HG02840 (cell line): ENCODE measurements around the gene CD7.

Experiments used
- ATAC-seq: cut with Tn5 transposase; IDR thresholded peaks from one replicate; pipeline ENCODE4 v1.9.1; 2021; ENCODE audit warnings: mild to moderate bottlenecking, moderate library complexity, moderate number of reproducible peaks; ENCODE audit not compliant: unreplicated experiment, low FRiP score

Gene CD7

GRCh38 chr17:82282239-82283207 is 34.9 kb downstream of the CD7 start:
- ATAC-seq: no peak

GRCh38 chr17:82281502-82282238 is 35.7 kb downstream of the CD7 start:
- no peak for ATAC-seq

DNA sequence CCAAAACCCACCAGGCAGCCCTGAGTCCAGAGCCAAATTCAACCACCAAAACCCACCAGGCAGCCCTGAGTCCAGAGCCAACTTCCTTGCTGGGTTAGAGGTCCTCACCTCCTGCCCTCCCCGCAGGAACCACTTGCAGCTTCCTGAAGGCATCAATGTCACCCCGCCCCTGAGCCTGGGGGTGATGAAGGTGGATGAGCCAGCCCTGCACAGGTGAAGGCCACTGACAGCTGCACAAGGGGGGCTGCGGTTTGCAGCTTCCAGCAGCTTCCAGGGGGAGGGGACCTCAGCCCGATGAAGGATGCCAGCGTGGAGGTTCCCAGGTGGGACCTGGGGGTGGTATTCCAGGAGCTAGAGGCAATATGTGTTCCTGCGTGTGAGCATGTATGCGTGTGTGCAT is 36.3 kb downstream of the CD7 start:
- no peak for ATAC-seq

DNA sequence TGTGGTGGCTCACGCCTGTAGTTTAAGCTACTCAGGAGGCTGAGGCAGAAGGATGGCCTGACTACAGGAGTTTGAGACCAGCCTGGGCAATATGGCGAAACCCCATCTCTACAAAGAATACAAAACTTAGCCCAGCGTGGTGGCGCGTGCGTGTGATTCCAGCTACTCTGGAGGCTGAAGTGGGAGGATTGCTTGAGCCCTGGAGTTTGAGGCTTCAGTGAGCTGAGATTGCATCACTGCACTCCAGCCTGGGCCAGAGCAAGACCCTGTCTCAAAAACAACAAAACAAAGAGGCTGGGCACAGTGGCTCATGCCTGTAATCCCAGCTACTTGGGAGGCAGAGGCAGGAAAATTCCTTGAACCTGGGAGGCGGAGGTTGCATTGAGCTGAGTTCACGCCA is 36.9 kb downstream of the CD7 start:
- ATAC-seq: no peak

DNA sequence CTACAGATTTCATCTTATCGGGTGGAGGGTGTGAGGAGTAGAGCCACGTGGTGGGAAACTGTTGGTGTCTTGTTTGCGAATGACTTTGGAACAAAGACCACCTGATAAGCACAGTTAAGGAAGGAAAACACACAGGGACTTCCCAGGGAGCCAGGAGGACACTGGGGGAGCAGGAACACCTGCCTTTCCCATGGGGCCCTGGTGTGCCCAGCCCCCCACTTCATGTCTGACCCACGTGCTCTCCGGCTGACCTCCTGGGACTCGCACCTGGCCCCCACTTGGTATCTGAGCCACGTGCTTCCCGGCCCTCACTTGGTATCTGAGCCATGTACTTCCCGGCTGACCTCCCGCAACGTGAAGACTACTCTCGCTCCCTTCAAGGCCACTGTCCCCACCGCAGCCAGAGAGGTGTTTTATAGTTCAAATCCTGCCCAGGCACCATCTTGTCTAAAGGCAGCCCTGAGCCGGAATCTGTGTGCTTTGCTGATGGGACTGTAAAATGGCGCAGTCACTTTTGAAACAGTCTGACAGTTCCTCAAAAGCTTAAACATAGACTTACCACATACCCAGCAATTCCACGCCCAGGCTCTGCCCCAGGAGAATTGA is 38.5 kb downstream of the CD7 start:
- ATAC-seq: no peak

DNA sequence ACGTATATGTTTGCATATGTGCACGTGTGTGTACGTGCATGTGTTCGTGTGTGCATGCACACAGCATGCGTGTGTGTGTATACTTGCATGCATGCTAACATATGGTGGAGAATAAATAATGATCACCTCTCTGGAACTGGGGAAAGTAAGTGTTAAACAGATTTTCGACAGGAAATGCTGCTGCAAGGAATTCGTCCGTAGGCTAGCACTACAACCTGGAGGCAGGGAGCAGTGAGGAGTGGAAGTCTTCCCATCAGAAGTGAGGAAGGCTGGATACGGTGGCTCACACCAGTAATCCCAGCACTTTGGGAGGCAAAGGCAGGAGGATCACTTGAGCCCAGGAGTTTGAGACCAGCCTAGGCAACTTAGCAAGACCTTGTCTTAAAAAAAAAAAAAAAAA is 39.1 kb downstream of the CD7 start:
- ATAC-seq: no peak

DNA sequence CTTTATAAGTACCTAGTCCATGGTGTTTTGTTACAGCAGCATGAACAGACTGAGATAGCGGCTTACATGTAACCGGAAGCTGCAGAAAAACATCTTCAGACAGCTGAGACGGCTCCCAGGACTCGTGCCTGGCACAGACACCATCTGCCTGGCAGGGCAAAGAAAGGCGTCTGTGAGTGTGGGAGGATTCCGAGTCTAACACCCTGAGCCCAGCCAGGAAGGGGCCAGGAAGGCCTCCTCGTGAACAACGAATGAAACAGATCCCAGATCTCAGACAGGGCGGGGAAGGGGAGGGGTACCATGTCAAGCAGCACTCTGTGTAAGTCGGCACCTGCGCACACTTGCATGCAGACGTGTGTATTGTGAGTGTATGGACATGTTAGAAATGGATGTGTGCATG is 39.6 kb downstream of the CD7 start:
- ATAC-seq: no peak

GRCh38 chr17:82276938-82277337 is 40.5 kb downstream of the CD7 start:
- ATAC-seq: no peak

DNA sequence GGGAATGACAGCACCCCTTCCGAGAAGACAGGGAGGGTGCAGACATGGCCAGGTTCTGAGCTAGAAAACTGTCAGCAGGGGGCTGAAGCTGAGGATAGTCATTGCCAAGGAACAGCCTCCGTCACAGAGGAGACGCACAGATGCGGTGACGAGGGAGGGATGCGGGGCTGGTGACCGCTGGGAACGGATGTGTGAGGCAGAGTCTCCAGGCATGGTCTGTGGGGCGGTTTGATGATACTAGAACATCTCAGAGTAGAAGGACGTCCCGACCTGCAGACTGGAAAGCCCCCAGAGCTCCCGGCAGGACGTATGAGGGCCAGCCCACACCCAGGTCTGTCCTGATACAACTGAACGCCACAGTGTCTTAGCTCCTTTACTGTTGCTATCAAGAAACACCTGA is 42.1 kb downstream of the CD7 start:
- no peak for ATAC-seq

DNA sequence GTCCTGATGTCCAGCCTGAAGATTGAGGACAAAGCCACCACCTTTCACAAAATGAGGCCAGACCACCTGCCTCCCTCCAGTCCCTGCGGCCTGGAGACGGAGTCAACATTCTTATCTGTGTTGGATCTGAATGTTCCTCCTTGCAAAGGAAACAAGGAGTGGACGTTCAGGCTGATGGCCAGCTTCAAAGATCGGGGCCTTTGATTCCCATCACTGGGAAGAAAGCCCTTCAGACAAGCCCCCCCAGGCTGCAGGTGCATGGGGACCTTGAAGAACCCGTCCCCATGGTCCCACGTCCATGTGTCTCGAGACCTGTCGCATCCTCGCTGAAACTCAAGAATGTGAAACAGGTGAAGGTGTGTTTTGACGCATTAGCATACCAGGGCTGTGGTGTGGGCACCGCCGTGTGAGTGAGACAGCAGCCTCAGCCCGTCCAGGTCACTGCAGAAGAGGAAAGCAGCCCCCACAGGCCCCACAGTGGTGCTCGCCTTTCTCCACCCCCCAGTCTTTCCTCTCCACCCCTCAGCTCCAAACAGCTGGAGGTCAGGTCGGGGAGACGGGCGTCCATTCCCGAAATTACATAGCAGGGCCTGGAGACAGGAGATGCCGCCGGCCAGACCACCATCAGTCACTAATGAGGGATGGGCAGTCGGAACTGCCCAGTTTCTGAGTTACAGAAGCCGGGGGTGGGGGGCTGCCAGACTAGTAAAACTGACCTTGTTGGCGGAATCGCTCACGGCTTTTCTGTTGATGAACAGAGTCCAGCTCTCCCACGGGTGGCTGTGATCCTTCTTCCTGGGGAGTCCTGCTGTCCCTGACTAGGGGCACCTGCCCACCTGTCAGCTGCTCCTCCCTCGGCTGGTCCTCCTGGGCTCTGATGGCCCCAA is 43.0 kb downstream of the CD7 start:
- ATAC-seq: no peak

DNA sequence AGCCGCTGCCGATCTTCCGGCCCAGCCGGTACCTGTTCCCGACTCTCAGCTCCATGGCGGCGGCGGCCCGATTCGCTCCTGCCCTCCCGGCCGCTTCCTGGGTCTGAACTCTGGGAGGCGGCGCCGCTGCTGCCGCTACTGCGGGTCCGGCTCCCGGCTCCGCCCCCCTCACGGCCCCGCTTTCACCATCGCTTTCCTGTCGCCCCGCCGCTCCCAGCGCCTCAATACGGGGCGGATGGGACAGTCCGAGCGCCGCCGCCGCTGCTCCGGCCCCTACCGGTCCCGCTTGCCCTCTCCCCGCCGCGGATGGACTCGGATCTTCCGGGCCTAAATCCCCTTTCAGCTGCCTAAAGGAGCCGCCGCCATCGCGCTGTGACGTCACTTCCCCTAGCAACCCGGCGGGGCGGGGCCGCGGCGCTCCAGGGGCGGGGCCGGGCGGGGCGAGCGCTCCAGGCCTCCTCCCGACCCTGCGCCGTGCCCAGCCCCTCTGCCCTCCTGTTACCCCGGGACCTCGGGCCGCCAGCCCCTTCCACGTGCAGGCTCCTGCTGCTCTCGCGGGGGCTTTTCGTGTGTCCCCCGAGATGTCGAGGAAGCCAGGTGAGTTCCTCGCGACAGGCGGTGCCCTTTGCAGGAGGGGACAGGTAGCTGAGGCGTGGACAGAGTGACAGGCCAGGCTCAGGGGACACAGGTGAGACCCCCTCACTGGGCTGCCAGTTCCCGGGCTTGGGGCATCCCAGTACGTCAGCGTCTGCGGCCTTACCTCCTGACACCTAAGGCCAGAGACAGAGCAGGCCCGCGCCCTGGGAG is 43.9 kb downstream of the CD7 start, which contains the start of gene CSNK1D:
TSS of gene CSNK1D (minus strand) at position 374 of the 807 bp plus-strand sequence. CDS start at position 55, 319 bp downstream.
- ATAC-seq: peak; percentile 65

DNA sequence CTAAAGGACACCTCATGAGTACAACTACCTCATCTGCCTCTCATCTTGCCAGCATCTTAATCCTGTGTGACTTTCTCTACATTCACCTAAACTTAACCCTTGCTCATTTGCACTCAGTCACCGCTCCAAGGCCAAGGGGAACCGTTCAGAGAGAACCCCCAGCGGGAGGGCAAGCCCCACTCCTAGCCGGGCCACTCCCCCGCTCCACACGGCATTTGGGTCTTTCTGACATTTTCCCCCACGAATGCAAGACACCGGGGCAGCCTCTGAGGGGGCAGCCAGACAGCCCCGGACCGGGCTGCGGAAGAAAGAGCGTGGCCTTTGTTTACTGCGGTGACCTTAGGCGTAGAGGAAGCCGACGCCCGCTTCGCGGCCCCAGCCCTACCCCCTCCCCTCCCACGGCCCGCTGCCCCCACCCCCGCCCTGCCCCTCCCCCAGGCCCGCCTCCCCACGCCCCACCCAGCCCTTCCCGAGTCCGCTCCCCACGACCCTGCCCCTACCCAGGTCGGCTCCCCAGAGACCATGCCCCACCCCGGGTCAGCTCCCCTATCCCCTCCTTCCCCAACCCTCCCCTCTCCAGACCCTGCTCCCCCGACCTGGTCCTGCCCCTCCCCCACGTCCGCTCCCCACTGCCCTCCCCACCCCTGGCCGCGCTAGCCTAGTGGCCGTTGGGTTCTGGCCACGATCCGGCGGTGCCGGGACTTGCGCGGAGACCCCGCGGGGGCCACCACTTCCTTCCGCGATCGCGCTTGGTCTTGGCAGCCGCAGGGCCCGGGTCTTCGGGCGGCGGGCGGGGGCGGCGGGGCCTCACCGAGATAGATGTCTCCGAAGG is 44.7 kb downstream of the CD7 start:
- ATAC-seq: peak; percentile 24

GRCh38 chr17:82271401-82271800 is 46.0 kb downstream of the CD7 start:
- no peak for ATAC-seq

DNA sequence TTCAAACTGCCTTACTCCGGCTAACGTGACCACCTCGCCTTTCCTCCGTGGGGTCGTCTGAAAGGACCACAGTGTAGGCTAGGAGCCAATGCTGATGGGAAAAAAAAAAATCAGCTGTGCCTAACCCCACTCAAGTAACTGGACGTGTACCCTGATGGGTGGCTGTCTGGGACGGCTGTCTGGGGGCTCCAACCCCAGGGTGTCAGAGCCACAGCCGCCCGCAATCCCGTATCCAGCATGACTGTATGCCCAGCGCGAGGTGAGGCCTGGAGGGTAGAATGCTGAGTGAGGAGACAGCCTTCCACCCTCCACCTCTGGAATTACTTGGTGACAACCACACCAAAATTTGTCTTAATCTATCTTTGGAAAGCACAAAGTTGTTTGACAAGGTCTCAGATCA is 46.8 kb downstream of the CD7 start:
- no peak for ATAC-seq

- no peak for ATAC-seq
Measured at GRCh38 chr17:82269882-82270500, 47.4 kb downstream of the CD7 start.

DNA sequence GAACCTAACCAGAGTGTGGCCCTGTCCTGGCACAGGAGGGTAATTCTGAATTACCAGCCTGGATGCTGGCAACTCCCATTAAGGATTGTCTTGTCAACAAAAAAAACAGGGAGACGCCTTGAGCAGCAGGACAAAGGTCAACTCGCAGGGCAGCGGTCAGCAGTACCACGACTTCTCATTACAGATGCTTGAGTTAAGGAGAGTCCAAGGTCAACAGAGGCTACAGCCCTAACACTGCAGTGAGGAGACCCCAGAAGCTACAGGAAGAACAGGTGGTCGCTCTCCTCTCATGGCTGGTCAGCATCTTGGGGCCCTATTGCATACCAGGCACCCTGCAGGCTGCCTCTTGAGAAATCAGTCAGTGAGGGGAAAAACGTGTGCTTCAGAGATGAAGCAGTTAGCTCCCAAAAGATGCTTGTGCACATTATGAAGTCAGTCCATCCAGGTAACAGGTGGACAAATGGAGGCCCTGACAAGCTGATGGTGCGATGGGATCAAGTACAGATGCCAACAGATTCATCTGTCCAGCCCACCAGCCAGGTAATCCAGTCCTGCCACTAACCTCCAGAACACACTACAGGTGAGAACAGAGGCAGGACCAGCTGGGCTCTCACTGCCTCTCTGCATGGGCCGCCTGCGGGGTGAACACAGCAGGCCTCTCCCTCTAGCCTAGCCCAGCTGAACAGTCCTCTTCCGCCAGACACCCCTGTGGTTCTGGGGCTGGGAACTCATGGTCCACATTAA is 48.1 kb downstream of the CD7 start:
- no peak for ATAC-seq
